ENCODE results near the gene HSPB8. TPM values are rescaled to one million over a fixed set of nuclear protein-coding genes. Genes with fewer than 3 reads are reported as not detected.

HSPB8 gene
- total and polyA plus RNA-seq, 12 donors, result 4.0 to 27.8 (median 13.2) TPM

DNA sequence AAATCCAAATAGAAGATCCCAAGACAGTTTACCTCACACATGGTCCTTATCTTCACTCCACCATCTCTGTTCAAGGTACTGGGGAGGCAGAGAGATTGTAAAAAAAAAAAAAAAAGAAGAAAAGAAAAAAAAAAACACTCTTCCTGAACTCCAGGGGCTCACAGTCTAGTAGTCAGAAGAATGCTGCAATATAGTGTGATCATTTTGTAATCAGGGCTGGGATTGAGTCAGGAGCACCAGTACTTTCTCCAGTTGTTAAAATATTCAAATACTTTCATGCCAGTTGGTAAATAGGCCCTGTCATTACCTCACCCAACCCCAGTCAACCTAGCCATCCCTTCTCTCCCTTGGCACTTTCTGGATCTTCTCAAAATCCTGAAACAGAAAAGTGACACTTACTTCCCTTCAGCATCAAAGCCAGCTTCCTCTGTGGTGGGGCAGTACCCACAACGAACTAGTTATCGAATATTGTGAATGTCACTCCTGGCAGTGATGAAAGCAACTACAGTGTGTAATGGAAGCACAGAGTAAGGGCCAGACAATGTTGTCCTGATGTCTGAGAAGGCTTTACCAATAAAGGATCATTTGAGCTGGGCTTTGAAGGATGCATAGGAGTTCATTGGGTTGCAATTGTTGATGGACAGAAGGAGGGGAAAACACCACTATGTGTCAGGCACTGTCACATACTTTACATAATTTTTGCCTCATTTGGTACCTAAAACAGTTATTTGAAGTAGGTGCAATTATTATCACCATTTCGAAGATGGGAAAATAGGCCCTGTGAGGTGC is 44.3 kb upstream of the HSPB8 start:
- no peaks in the 10 kb centered on the region for H3K27me3 ChIP-seq
- TF ChIP-seq POLR2A (IDR thresholded peaks at IDR 0.05), result no peak
- TF ChIP-seq, protein P1, sequence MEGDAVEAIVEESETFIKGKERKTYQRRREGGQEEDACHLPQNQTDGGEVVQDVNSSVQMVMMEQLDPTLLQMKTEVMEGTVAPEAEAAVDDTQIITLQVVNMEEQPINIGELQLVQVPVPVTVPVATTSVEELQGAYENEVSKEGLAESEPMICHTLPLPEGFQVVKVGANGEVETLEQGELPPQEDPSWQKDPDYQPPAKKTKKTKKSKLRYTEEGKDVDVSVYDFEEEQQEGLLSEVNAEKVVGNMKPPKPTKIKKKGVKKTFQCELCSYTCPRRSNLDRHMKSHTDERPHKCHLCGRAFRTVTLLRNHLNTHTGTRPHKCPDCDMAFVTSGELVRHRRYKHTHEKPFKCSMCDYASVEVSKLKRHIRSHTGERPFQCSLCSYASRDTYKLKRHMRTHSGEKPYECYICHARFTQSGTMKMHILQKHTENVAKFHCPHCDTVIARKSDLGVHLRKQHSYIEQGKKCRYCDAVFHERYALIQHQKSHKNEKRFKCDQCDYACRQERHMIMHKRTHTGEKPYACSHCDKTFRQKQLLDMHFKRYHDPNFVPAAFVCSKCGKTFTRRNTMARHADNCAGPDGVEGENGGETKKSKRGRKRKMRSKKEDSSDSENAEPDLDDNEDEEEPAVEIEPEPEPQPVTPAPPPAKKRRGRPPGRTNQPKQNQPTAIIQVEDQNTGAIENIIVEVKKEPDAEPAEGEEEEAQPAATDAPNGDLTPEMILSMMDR (IDR thresholded peaks at IDR 0.05), result no peak
- no peaks in the 10 kb centered on the region for H3K36me3 ChIP-seq (replicated peaks in 1 of 2)
- intact Hi-C loops (cut with DNase I), result no loop called here
- whole genome bisulfite sequencing, 4 donors, result 77 to 91% (median 82%) methylated on average over 3 of the region's 3 CpGs
- H3K4me1 ChIP-seq (replicated peaks in 1 of 2), result no peaks in the 10 kb centered on the region
- no peak overlapping the region for H3K4me3 ChIP-seq
- no peak for DNase-seq
- no peak overlapping the region for H3K27ac ChIP-seq
- H3K9me3 ChIP-seq (replicated peaks in 1 of 3), result peaks cover 0 to 11% (median 0%) of the 10 kb centered on the region in 3 donors

DNA sequence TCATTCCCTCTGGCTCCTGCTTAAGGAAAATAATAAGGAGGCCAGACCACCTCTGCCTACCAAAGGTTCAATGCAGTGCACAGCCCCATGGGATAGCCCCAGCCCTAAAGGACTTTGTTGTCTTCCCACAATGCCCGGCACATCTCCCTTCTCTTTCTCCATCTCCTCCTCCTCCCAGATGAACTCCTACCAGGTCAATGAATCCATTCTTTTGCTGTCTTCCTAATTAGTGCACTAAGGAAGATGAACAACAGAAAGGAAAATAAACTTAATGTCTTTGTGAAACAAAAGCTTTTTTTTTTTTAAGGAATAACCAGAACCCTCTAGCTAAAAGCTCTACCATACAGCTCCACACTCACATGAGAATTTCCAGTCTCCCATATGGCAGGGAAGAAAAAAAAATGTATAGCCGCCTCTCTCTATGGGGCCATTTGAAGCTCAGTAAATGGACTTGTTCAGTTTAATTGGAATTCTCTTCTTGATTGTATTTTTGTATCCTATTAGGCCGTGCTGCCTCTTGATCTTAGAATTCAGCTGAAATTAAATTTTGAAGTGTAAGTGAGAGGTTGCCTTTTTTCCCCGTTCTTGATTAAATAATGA is 41.8 kb upstream of the HSPB8 start:
- H3K36me3 ChIP-seq (replicated peaks in 1 of 2), result no peaks in the 10 kb centered on the region
- 67 to 80% (median 72%) methylated on average over 4 of the region's 4 CpGs for WGBS, 4 donors
- DNase-seq, result no peak
- no peaks in the 10 kb centered on the region for H3K4me1 ChIP-seq (replicated peaks in 1 of 2)
- no peak overlapping the region for H3K27ac ChIP-seq
- intact Hi-C loops (cut with DNase I), result no loop called here
- no peak overlapping the region for H3K4me3 ChIP-seq
- peaks cover 0 to 11% (median 0%) of the 10 kb centered on the region in 3 donors for H3K9me3 ChIP-seq (replicated peaks in 1 of 3)
- TF ChIP-seq POLR2A (IDR thresholded peaks at IDR 0.05), result no peak
- TF ChIP-seq, protein P1 (IDR thresholded peaks at IDR 0.05), result no peak
- no peaks in the 10 kb centered on the region for H3K27me3 ChIP-seq

GRCh38 chr12:119139448-119139847 is 39.3 kb upstream of the HSPB8 start:
- WGBS, 4 donors, result 58 to 85% (median 75%) methylated on average over 2 of the region's 2 CpGs
- no peaks in the 10 kb centered on the region for H3K9me3 ChIP-seq (replicated peaks in 1 of 3)
- intact Hi-C loops (cut with DNase I), result no loop called here
- DNase-seq, result no peak
- H3K27me3 ChIP-seq, result no peaks in the 10 kb centered on the region
- H3K4me1 ChIP-seq (replicated peaks in 1 of 2), result no peaks in the 10 kb centered on the region
- H3K36me3 ChIP-seq (replicated peaks in 1 of 2), result no peaks in the 10 kb centered on the region
- H3K27ac ChIP-seq, result no peak overlapping the region
- no peak for TF ChIP-seq POLR2A (IDR thresholded peaks at IDR 0.05)
- TF ChIP-seq, protein P1 (IDR thresholded peaks at IDR 0.05), result no peak
- no peak overlapping the region for H3K4me3 ChIP-seq

- 62 to 70% (median 68%) methylated on average over 12 to 13 of the region's 13 CpGs for WGBS, 4 donors
These were observed 33.4 kb upstream of the HSPB8 start for GRCh38 chr12:119145367-119145766.

More at GRCh38 chr12:119145367-119145766, 33.4 kb upstream of the HSPB8 start:
- intact Hi-C loops (cut with DNase I), result no loop called here
- no peaks in the 10 kb centered on the region for H3K27me3 ChIP-seq
- H3K36me3 ChIP-seq (replicated peaks in 1 of 2), result no peaks in the 10 kb centered on the region
- TF ChIP-seq, protein P1 (IDR thresholded peaks at IDR 0.05), result no peak
- no peak for TF ChIP-seq POLR2A (IDR thresholded peaks at IDR 0.05)
- no peak overlapping the region for H3K27ac ChIP-seq
- DNase-seq, result no peak
- H3K4me1 ChIP-seq (replicated peaks in 1 of 2), result no peaks in the 10 kb centered on the region
- no peaks in the 10 kb centered on the region for H3K9me3 ChIP-seq (replicated peaks in 1 of 3)
- no peak overlapping the region for H3K4me3 ChIP-seq
